CD4-positive, alpha-beta T cell treated with Interleukin-4 for 4 hours (primary cell): ENCODE results near the gene CEBPA.

Experiments
- DNase-seq: peaks from one replicate; pipeline ENCODE4 v3.0.0-alpha.2; 2020

CEBPA gene

GRCh38 chr19:33270769-33271168, 31.6 kb downstream of the CEBPA start:
- no peak for DNase-seq

- DNase-seq, result no peak
These were observed 33.3 kb downstream of the CEBPA start for GRCh38 chr19:33269016-33269415.

DNA sequence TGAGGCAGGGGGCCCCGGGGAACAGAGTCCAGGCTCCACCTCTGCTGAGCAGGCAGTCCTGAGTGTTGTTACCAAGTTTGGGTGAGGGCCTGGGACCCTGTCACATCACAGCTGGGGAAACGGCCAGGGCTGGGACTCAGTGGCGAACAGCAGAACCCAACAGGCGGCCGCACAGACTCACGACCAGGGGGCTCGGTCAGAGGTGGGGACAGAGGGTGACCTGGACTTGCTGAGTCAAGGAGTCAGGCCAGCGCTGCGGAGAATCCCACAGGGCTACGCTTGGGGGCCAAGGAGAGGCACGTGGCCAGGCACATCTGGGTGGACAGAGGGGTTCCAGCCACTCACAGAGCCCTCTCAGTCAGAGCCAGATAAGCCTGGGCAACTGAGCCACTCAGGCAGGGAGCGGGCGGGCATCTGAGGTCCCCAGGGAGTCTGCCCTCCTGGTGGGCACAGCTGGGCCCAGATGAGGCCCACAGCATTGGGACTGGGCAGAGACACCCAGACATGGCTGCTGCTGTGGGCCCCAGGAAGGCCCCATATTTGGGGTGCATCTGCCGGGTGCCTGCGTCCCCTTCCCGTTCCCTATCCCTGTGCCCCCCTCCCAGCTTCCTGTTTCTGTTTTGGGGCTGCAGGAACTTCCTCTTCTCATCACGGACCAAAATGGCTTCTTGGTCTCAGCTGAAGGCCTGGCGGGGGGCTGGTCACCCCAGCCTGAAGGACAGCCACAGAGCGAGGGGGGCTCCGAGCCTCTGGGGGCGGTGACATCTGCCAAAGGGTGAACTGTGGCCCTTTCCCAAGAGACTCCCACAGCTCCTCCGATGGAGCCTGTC, 34.0 kb downstream of the CEBPA start:
- no peak for DNase-seq

GRCh38 chr19:33267706-33268105, 34.6 kb downstream of the CEBPA start:
- DNase-seq, result no peak

GRCh38 chr19:33266974-33267484, 35.3 kb downstream of the CEBPA start:
- no peak for DNase-seq

DNA sequence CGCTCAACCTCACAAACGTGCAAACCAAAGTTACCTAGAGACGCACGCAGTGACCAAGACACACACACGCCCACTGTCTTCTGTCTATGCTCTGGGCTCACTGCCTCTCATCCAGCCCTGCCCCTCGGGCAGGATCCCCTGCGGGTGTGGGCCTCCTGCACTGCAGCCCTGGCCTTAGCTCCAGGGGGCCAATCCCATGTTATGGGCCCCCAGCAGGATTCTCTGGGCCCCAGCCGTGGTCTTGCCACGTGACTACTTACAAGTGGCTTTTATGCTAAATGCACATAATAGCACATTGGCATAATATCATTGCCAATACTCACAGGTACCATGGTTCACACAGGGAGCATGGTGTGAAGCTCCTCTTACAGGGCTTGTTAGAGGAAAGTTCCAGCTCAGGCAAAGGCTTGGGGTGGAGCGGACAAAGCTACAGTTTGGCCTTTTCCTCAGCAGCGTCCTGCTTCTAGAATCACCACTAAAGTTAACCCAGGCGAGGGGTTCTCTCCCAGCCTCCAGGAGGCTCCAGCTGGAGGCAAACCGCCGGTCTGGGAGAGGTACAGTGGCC, 37.4 kb downstream of the CEBPA start:
- DNase-seq, result no peak

DNA sequence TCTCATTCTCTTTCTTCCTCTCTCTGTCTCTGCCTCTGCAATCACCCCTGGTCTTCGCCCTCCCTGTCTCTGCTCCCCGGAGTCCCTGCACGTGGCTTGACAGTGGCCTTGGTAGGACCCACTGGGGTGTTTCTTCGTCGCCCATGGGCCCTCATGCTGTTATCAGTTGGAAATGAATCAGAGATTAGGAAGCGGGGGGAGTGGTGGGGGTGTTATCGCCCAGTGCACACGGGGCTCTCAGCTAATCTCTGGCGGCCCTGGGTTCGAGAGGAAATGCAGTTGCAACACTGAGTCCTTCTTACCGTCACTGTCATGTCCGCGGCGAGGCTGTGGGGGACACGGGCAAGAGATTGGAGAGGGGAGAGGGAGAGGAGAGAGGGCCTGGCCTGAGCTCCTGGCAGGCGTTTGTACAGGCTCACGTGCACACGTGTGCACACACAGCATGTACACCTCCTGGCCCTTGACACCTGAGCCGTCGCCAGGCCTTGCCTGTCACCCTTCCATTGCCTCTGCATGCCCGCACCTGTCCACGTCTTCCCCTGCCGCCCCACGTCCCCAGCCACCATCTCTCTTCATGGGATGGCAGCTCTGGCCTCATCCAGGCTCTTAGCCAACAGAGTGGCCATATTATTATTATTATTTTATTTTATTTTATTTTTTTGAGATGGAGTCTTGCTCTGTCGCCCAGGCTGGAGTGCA, 38.9 kb downstream of the CEBPA start:
- DNase-seq, result no peak

GRCh38 chr19:33261511-33262189, 40.7 kb downstream of the CEBPA start:
- DNase-seq, result no peak

GRCh38 chr19:33260628-33261418, 41.5 kb downstream of the CEBPA start:
- no peak for DNase-seq

- DNase-seq, result no peak
These were observed 42.8 kb downstream of the CEBPA start for GRCh38 chr19:33259539-33259938.

DNA sequence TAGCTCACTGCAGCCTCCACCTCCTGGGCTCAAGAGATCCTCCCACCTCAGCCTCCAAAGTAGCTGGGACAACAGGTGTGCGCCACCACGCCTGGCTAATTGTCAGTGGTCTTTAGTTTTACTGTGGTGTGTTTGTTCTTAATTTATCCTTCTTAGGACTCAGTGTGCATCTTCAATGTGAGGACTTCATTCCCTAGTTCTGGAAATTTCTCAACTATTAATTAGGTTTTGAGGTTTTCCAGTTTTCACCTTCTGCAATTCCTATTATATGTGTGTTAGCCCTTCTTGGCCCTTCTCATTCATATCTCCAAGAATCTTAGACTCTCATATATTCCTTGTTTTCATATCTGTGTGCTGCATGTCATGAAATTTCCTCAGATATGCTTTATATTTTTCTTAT, 44.5 kb downstream of the CEBPA start:
- no peak for DNase-seq

DNA sequence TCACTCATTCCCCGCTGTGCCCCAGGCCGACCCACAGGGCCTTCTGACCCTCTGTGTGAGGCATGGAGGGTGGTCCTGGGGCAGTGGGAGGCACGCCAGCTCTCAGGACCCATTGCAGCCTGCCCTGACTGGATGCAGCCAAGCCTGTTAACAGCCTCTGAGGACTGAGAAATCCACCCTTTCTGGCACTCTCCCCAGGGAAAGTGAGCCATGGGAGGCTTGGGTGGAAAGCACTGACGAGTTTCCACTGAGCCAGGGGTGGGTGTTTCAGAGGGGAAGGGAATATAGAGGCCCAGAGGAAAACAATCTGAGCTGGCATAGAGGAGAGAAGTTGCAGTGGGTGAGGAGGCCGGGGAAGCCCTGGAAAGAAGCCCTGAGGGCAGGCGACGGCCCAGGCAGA, 46.1 kb downstream of the CEBPA start:
- no peak for DNase-seq

- no peak for DNase-seq
These were observed 46.6 kb downstream of the CEBPA start for GRCh38 chr19:33255781-33256180.

- no peak for DNase-seq
These were observed 48.0 kb downstream of the CEBPA start for GRCh38 chr19:33254245-33254824.

GRCh38 chr19:33252971-33253370, 49.4 kb downstream of the CEBPA start:
- no peak for DNase-seq

DNA sequence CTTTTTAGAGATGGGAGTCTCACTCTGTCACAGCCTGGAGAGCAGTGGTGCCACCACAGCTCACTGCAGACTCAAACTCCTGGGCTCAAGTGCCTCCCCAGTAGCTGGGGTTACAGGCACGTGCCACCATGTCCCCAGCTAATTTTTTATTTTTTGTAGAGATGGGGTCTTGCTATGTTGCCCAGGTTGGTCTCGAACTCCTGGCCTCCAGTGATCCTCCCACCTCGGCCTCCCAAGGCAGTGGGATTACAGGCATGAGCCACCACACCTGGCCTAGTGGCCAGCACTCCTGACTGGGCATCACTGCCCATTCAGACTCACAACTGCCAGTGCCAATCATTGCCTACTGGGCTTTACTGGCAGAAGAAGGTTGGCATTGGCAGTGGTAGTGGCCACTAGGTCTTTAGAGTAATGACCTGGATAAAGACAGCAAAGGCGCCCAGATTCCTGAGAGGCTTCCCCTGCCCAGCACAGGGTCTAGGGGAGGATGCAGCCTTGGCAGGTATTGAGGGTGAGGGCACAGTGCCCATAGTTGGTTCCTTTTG, 49.8 kb downstream of the CEBPA start:
- DNase-seq, result no peak

- DNase-seq, result no peak
These were observed 50.7 kb downstream of the CEBPA start for GRCh38 chr19:33251526-33252090.

- no peak for DNase-seq
These were observed 51.3 kb downstream of the CEBPA start for GRCh38 chr19:33251076-33251475.

DNA sequence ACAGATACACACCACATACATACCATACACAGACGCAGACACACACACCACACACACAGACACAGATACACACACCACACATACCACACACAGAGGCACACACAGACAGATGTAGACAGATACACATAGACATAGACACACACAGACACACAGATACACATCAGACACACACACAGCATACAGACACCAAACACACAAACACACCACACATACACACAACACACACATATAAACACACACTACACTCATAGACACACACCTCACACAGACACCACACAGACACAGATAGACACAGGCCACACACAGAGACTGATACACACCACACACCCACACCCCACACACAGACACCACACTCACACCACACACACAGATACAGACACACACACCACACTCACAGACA, 51.8 kb downstream of the CEBPA start:
- DNase-seq, result no peak
